Parathyroid adenoma (tissue), 2 donors: ENCODE measurements around the gene ZXDC.
A peak's percentile ranks its signal among the peaks of the same experiment; 100 is the strongest.

ENCODE experiments used
- H2AFZ ChIP-seq: fragments of 300-600 bp; sonication (generic); one replicate; pipeline ENCODE4 v1.7.0; 2017; ENCODE audit warnings: antibody characterized with exemption, mild to moderate bottlenecking
- H3K27ac ChIP-seq: fragments of 300-600 bp; sonication (generic); one replicate; pipeline ENCODE4 v1.7.0; 2017
- H3K27me3 ChIP-seq: fragments of 300-600 bp; sonication (generic); one replicate; pipeline ENCODE4 v1.7.0; 2017; ENCODE audit warnings: low read length; ENCODE audit not compliant: control insufficient read depth, insufficient read depth
- H3K36me3 ChIP-seq: fragments of 300-600 bp; sonication (generic); one replicate; pipeline ENCODE4 v1.7.0; 2017; ENCODE audit warnings: low read length; ENCODE audit not compliant: control insufficient read depth, insufficient read depth
- H3K4me1 ChIP-seq: fragments of 300-600 bp; sonication (generic); one replicate; pipeline ENCODE4 v1.7.0; 2017; ENCODE audit warnings: control low read depth
- H3K4me2 ChIP-seq: fragments of 300-600 bp; sonication (generic); one replicate; pipeline ENCODE4 v1.7.0; 2017; ENCODE audit warnings: low read length
- H3K4me3 ChIP-seq: fragments of 300-600 bp; sonication (generic); one replicate; pipeline ENCODE4 v1.7.0; 2017; ENCODE audit warnings: low read depth, low read length
- H3K79me2 ChIP-seq: fragments of 300-600 bp; sonication (generic); one replicate; pipeline ENCODE4 v1.7.0; 2017; ENCODE audit warnings: control low read depth
- H3K9ac ChIP-seq: fragments of 300-600 bp; sonication (generic); one replicate; pipeline ENCODE4 v1.7.0; 2017; ENCODE audit warnings: mild to moderate bottlenecking
- H3K9me3 ChIP-seq: fragments of 300-600 bp; sonication (generic); one replicate; pipeline ENCODE4 v1.7.0; 2017; ENCODE audit warnings: low read length; ENCODE audit not compliant: control insufficient read depth
- TF ChIP-seq, protein P1 (sequence below): fragments of 300-600 bp; sonication (generic); IDR thresholded peaks from one replicate; pipeline ENCODE4 v1.7.0; 2017; ENCODE audit warnings: antibody characterized with exemption, mild to moderate bottlenecking
- donor health status: primary hyperparathyroidism.

Gene ZXDC

DNA sequence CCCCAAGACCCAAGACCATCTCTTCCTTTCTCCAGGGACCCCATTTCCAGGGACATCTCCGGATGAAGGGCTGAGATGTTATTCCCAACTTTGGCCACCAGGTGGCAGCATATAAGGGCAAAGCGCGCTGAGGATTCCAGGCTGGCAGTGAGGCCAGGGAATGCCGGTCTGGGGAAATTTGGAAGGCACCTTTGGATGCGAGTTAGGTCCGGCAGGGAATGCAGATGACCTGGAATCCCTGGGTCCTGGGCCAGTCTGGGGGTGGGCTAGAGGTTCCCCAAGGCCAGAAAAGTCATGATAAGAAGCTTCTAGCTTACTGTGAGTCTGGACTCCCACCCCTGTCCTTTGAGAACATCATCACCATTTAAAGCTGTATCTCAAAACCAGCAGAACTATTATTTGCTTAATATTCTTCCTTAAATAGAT, 46.7 kb upstream of the ZXDC start:
- TF ChIP-seq, protein P1, sequence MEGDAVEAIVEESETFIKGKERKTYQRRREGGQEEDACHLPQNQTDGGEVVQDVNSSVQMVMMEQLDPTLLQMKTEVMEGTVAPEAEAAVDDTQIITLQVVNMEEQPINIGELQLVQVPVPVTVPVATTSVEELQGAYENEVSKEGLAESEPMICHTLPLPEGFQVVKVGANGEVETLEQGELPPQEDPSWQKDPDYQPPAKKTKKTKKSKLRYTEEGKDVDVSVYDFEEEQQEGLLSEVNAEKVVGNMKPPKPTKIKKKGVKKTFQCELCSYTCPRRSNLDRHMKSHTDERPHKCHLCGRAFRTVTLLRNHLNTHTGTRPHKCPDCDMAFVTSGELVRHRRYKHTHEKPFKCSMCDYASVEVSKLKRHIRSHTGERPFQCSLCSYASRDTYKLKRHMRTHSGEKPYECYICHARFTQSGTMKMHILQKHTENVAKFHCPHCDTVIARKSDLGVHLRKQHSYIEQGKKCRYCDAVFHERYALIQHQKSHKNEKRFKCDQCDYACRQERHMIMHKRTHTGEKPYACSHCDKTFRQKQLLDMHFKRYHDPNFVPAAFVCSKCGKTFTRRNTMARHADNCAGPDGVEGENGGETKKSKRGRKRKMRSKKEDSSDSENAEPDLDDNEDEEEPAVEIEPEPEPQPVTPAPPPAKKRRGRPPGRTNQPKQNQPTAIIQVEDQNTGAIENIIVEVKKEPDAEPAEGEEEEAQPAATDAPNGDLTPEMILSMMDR: peak; percentile 95
- Histone ChIP-seq H3K36me3 (no peaks in the 10 kb centered on the region), H3K9ac (no peak overlapping the region), H2AFZ (no peak overlapping the region), H3K27ac (no peak overlapping the region), H3K4me1 (peaks cover 5% of the 10 kb centered on the region), H3K27me3 (peaks cover 3% of the 10 kb centered on the region), H3K79me2 (no peaks in the 10 kb centered on the region), H3K9me3 (no peaks in the 10 kb centered on the region), H3K4me3 (no peak overlapping the region), H3K4me2 (no peak overlapping the region)

DNA sequence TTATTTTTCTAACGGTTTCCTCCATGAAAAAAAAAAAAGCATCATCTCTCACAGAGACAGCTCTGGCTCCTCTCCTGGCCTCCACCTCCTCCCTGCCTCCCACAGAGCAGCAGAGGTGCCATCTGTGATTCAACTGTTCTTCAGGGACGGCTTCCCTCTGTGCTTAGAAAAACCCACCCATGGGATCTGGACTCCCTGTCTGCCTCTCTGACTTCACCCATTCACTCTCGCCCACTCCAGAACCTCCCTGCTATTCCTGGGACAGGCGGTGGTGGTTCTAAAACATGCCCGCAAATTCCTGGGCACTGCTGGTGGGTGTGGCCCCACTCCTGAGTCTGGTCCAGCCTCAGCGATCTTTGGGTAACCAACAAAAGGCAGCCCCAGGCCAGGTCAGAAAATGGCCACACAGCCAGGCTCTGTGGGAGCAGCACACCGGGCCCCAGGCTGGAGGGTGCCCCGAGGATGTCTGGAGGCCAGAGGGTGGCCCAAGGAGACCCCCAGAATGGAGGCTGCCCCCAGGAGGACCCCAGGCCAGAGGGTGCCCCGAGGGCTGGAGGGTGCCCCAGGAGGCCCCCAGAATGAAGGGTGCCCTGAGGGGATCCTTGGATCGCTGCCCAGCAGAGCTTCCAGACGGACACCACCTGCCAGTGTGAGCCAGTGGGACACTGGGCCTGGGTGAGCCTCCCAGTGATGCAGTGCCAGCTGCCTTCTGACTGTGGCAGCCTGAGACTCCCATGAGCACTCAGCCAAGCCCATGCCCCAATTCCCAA, 45.6 kb upstream of the ZXDC start:
- no peak overlapping the region for H3K9ac ChIP-seq
- H3K36me3 ChIP-seq: no peaks in the 10 kb centered on the region
- no peak overlapping the region for H3K4me2 ChIP-seq
- no peak overlapping the region for H2AFZ ChIP-seq
- H3K9me3 ChIP-seq: no peaks in the 10 kb centered on the region
- H3K79me2 ChIP-seq: no peaks in the 10 kb centered on the region
- H3K27ac ChIP-seq: no peak overlapping the region
- TF ChIP-seq, protein P1: no peak
- H3K27me3 ChIP-seq: peaks cover 3% of the 10 kb centered on the region
- H3K4me1 ChIP-seq: peaks cover 5% of the 10 kb centered on the region
- no peak overlapping the region for H3K4me3 ChIP-seq

DNA sequence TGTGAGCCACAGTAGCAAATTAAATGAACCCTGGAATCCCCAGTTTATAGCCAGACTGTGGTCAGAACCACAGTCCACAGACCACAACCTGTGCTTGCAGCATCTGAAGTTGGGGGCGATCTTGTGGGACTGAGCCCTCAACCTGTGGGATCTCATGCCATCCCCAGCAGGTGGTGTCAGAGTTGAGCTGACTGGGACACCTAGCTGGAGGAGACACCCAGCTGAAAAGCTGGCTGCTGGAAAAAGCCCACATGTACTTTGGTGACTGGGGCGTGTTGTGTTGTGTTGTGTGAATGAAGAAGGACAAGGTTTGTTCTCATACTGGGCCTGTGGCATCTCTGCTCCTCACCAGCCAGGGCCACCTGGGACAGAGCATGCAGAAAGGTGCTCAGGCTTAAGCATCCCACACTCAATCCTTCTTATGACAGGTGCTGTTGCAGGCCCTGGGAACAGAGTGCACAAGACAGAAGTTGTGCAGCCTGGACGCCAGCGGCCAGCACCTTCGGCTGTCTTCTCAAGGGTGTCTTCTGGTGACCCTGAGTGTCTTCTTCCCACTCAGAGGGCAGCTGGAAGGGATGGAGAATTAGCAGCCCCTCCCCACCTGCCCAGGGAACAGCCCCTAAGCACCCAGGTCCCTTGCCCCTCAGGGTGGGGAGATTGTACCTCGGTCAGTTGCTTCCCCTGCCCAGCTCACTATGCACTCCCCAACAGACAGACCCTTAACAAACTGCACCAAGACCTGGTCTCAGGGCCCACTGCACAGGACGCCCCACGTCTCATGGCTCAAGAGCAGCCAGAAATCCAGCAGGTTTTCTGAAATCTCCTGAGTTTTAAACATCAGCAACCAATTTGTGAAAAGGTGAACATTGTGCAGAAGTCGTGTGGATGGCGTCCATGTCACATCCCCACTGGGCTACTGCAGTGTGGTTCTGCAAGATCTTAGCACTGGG, 44.1 kb upstream of the ZXDC start:
- no peak overlapping the region for H3K27ac ChIP-seq
- H2AFZ ChIP-seq: no peak overlapping the region
- H3K4me2 ChIP-seq: no peak overlapping the region
- H3K9me3 ChIP-seq: no peaks in the 10 kb centered on the region
- H3K27me3 ChIP-seq: peaks cover 3% of the 10 kb centered on the region
- H3K4me1 ChIP-seq: peaks cover 5% of the 10 kb centered on the region
- H3K36me3 ChIP-seq: no peaks in the 10 kb centered on the region
- TF ChIP-seq, protein P1: no peak
- no peak overlapping the region for H3K4me3 ChIP-seq
- H3K79me2 ChIP-seq: no peaks in the 10 kb centered on the region
- H3K9ac ChIP-seq: no peak overlapping the region

DNA sequence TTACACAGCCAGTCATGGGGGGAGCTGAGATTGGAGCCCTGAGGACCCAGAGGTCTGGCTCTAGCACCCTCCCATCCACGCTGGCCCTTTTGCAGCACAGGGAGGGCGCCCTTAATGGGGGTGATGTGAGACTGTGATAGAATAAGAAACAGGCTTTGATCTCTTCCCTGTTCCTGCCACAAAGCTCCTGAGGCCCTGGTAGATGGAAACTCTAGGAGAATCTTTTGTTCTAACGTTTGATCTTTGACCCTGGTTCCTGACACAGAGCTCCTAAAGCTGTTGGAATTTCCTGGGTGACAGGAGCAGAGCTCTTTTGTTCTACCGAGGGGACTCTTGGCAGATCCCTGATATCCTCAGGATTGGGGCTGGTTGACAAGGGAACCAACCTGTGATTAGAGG, 43.1 kb upstream of the ZXDC start:
- Histone ChIP-seq H3K79me2 (no peaks in the 10 kb centered on the region), H2AFZ (no peak overlapping the region), H3K4me1 (peaks cover 3% of the 10 kb centered on the region), H3K27ac (no peak overlapping the region), H3K9ac (no peak overlapping the region), H3K27me3 (peaks cover 3% of the 10 kb centered on the region), H3K4me3 (no peak overlapping the region), H3K9me3 (no peaks in the 10 kb centered on the region), H3K36me3 (no peaks in the 10 kb centered on the region), H3K4me2 (no peak overlapping the region)
- TF ChIP-seq, protein P1: no peak
